Posterior vena cava (tissue), 2 donors: ENCODE results near the gene SWI5. TPM values are rescaled to one million over a fixed set of nuclear protein-coding genes. Genes with fewer than 3 reads are reported as not detected.
"Not testable (repeated sequence)": the region's sequence is repeated elsewhere in the genome, so short reads cannot be mapped to it uniquely, and the experiment has no call there.

Experiments used
- DNase-seq: peaks from one replicate; pipeline ENCODE4 v3.0.0-alpha.2; 2020; ENCODE audit warnings: low spot score
- intact Hi-C, 2 donors: fragments of 100-400 bp; cut with DNase I; formaldehyde crosslinking; loops; one replicate each; pipeline versions ENCODE4 v1.14.1 to v1.14.2; 2022 to 2023
- long read RNA-seq, 2 donors: library from polyadenylated mRNA; unstranded; transcript quantifications; one replicate each; pipeline ENCODE4 v2.0.0, GENCODE V29; 2020 to 2021
- total RNA-seq, 2 donors: library from RNA; stranded (reverse); fragmentation: NEBNext Ultra II Directional; extraction: Animal tissue kit (Norgen Biotek cat#: 25700); gene quantifications; one replicate each; pipeline ENCODE4 v1.2.1, GENCODE V29; 2021
- donor health status: DM: yes; HTN: yes; CAD: no.
- donor health status: DM: yes; HTN: yes; CAD: no.

SWI5 gene
- total RNA-seq: 10 to 100 TPM; 11.5 to 16.7 TPM
- long read RNA-seq, donor 1, partial matches to known transcripts: 0 of 2 reads
- long read RNA-seq, donor 1, other reads (novel, unspliced or antisense): 0 of 2 reads
- long read RNA-seq, donor 2, partial matches to known transcripts: 3 of 8 reads
- long read RNA-seq, donor 2, other reads (novel, unspliced or antisense): 1 of 8 reads

GRCh38 chr9:128276008-128276573 is at the start of gene SWI5:
Gene SWI5 (plus strand): TSS chr9:128276276.
- DNase-seq: peak; percentile 100
- intact Hi-C loops: no loop called here

GRCh38 chr9:128226412-128226801 is 49.7 kb upstream of the SWI5 start:
- DNase-seq: no peak
- intact Hi-C loops: no loop called here

DNA sequence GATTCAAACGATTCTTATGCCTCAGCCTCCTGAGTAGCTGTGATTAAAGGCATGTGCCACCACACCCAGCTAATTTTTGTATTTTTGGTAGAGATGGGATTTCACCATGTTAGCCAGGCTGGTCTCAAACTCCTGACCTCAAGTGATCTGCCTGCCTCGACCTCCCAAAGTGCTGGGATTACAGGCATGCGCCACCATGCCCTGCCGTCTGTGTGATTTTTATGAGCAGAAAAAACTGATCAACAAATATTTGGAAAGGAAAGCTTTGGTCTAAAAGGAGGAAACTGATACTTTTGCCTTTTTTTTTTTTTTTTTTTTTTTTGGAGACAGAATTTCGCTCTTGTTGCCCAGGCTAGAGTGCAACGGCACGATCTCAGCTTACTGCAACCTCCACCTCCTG is 45.2 kb upstream of the SWI5 start:
- intact Hi-C loops, DNase-seq: not testable (repeated sequence)

DNA sequence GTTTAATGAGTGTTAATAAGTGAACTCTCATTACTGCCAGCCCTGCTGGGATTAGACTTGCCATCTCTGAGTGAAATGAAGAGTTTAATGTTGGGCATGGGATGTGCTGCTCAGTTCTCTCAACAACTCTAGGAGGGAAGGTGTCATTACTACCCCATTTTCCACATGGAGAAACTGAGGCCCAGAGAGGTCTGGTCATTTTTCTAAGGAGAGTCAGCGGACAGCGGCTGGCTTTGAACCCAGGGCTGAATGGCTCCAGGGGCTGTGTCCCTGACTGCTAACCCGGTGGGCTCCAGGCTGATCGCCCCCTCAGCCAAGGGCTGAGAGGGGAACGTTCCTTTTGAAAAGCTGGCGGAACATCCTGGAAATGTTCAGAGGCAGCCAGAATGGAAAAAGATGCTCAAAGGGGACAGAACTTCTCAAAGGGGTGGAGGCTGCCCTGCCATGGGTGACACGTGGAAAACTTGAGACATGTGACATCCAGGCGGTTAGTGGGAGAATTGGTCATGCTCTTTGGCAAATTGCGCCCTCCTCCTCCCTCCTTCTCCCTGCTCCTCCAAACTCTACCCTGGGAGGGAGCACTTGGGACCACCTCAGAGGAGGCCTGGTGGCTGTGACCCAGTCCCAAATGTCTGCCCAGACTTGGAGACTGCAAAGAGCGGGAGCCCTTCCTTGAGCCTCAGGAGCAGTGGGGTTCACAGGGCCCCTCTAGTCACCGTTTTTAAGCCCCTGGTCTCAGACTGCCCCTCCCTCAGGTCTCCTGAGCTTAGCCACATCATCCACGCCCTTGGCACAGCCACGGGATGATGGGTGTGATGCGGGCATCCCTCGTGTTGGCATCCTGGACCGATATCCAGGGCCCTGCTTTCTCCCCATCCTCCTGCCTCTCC is 44.2 kb upstream of the SWI5 start:
- intact Hi-C loops: no loop called here
- DNase-seq: peak; percentile 90

- DNase-seq: no peak
- intact Hi-C loops: no loop called here
Observed at GRCh38 chr9:128232528-128233428, 43.3 kb upstream of the SWI5 start.

GRCh38 chr9:128233817-128234406 is 42.2 kb upstream of the SWI5 start:
- no peak for DNase-seq

DNA sequence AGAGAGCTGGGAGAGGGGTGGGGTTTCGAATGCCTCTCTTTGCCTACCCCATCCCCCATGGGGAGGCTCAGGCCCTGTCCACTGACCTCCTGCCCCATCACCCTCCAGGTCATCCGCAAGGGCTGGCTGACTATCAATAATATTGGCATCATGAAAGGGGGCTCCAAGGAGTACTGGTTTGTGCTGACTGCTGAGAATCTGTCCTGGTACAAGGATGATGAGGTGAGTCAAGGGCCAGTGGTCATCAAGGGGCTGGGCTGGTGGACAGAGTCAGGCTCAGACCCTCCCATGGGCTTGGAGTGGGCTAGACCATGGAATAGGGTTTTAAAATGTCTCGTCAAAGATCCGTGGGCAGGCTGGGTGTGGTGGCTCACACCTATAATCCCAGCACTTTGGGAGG is 34.0 kb upstream of the SWI5 start:
- intact Hi-C loops: no loop called here
- no peak for DNase-seq

More at GRCh38 chr9:128233817-128234406, 42.2 kb upstream of the SWI5 start:
- intact Hi-C loops: no loop called here

GRCh38 chr9:128242828-128243214 is 33.3 kb upstream of the SWI5 start:
- no peak for DNase-seq

GRCh38 chr9:128243215-128244018 is 32.7 kb upstream of the SWI5 start:
- intact Hi-C loops: no loop called here
- no peak for DNase-seq

More at GRCh38 chr9:128242828-128243214, 33.3 kb upstream of the SWI5 start:
- intact Hi-C loops: no loop called here

DNA sequence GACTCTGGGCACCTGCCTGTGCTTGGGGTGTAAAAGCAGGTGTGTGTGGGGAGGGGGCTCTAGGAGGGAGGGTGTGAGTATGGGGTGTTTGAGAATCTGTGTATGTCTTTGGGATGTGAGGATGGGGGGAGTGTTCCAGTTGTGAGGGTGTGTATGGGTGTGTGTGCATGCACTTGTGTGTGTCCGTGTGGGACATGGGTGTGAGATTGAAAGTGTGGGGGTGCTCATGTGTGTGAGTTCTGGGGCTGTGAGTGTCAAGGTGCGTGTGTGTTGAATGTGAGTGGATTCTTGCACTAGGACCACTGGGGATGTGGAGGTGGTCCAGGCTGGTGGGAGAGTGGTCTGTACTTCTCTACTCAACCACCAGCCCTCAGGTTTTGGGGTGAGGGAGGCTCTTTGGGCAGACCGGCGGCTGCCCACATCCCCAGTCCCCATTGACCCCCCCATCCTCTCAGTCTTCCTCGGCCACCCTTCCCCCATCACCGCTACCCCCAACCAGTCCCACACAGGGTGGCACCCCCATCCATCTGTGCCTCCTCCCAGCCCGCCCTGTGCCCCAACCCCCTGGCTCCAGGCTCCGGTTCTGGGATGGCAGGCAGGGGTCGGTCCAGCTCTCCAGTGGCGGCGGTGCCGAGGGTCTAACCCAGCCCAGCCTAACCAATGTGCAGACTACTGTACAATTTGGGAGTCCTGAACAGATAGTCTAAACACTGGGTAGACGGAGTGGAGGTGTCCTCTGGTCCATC is 31.8 kb upstream of the SWI5 start:
- DNase-seq: no peak

DNA sequence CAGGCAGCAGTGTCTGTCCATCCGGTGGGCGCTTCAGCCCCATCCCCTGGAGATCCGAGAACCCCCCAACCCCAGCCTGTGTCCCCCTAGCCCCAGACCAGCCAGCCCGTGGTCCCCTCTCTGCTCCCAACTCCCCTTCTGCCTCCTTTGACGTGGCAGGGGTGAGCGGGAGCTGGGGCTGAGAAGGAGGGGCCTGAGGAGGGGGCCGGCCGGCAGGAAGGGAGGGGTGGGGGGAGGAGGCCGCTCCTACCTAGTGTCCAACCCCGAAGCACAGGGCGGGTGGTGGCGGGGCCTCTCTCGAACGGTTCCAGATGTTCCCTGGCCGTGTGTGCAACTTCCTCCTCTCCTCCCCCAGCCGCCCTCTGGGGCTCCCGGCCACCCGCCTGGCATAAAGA is 31.2 kb upstream of the SWI5 start:
- intact Hi-C loops: no loop called here
- peak; percentile 95 for DNase-seq

More for the DNA sequence above, 31.8 kb upstream of the SWI5 start:
- intact Hi-C loops: no loop called here

DNA sequence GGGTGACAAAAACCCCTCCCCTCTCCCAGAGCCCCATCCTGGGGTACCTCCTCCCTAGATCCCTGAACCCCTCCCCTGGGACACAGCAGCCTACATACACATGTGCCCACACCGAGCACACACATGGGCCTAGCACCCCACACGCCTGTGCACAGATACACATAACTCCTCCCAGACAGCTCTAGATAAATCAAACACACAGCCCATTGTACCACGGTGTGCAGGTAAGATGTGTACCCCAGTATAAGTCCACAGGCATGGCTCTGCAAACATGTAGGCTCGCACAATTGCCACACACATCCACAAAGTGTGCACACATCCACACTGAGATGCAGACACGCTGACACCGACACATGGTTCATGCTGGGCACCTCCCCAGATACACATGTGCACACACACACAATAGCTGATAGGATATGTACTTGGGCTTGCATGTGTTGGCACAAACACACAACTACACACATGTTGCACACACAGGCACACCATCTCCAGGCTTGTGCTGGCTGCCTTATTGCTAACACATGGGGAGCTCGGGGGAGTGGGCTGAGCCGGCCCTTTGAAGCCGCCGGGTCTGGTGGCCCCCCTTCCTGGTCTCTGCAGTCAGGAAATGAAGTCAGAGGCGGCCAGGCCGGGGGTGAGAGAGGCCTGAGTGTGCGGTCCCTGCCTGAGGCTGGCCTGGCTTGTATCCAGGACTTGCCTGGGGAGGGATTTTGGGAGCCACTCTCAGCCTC is 30.5 kb upstream of the SWI5 start:
- intact Hi-C loops: no loop called here
- peak; percentile 90 for DNase-seq

DNA sequence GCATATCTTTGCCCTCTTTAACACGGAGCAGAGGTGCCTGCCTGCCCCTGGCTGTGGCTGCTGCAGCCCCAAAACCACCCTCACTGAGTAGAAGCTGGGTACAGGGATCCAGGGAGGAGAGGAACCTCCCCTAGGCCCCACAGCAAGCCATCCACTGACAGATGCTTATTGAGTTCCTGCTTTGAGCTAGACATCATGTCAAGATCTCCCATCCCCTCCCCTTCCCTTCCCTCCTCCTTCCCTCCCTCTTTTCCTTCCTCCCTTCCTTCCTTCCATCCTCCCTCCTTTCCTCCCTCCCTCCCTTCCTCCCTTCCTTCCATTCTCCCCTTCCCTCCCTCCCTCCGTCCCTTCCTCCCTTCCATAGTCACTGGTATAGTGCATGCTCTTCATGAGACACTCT is 29.6 kb upstream of the SWI5 start:
- DNase-seq: no peak
- intact Hi-C loops: no loop called here

DNA sequence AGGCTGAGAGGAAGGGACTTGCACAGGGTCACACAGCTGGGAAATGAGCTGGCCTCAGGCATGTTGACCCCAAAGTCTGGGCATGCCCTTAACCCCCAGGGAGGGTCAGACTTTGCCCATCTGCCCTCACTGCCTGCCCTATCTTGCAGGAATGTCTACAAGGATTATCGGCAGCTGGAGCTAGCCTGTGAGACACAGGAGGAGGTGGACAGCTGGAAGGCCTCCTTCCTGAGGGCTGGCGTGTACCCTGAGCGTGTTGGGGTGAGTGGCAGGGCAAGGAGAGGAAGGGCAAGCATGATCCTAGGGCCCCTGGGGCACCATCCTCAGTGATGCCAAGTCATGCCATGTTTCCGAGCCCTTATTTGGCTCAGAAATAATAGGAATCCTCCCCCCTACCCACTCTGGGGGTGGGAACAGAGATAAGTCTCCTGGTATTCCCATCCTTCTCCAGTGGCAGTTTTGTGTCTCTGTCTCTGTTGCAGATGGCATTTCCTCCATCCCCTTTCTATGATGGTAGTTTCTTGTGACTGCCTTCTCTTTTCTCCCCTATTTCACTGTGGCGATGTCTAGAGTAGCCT is 28.8 kb upstream of the SWI5 start:
- no peak for DNase-seq
- intact Hi-C loops: no loop called here

DNA sequence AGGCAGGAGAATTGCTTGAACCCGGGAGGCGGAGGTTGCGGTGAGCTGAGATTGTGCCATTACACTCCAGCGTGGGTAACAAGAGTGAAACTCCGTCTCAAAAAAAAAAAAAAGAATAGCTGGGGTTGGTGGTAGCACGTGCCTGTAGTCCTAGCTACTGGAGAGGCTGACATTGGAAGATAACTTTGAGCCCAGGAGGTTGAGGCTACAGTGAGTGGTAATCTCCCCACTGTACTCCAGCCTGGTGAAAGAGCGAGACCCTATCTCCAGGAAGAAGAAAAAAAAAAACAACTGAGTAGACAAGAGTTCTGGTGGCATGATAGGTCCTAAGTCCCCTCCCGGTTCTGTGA is 26.5 kb upstream of the SWI5 start:
- no peak for DNase-seq
- intact Hi-C loops: no loop called here

GRCh38 chr9:128249908-128250838 is 25.9 kb upstream of the SWI5 start:
- intact Hi-C loops: no loop called here
- DNase-seq: peak; percentile 96
